Naive thymus-derived CD4-positive, alpha-beta T cell (primary cell): ENCODE measurements around the gene SRGAP2C. TPM values are rescaled to one million over a fixed set of nuclear protein-coding genes. Genes with fewer than 3 reads are reported as not detected.
"Not testable (repeated sequence)": the region's sequence is repeated elsewhere in the genome, so short reads cannot be mapped to it uniquely, and the experiment has no call there.

Experiments
- ATAC-seq: fragments of 150-1000 bp; cut with Tn5 transposase; 2 replicates; pipeline ENCODE4 v1.10.0; 2021; ENCODE audit warnings: mild to moderate bottlenecking, moderate library complexity
- CTCF ChIA-PET: fragments of 350-600 bp; sonication (Branson Sonifier 250); formaldehyde crosslinking; loops from one replicate; lab custom pipeline; 2021; ENCODE audit warnings: antibody characterized with exemption; lab: Charles Lee
- POLR2A ChIA-PET: fragments of 350-600 bp; sonication (Branson Sonifier 250); formaldehyde crosslinking; loops from one replicate; lab custom pipeline; 2021; ENCODE audit warnings: antibody characterized with exemption, inconsistent platforms; lab: Charles Lee
- DNase-seq, 9 donors: peaks; one replicate each; pipeline versions ENCODE4 v3.0.0 to v3.0.0-alpha.2; 2020 to 2022; ENCODE audit warnings: mixed read lengths in 1 of 9
- H3K27ac ChIP-seq: one replicate; pipeline ENCODE4 v1.7.0; 2013; ENCODE audit warnings: mild to moderate bottlenecking, low read depth, low read length, moderate library complexity
- H3K27me3 ChIP-seq, 2 donors: one replicate each; pipeline ENCODE4 v1.7.0; 2013; ENCODE audit warnings: low read length in 2 of 2, mild to moderate bottlenecking in 2 of 2, moderate library complexity in 2 of 2; ENCODE audit not compliant: control insufficient read depth in 2 of 2, insufficient read depth in 2 of 2
- H3K36me3 ChIP-seq, 3 experiments: 1 replicate in 2 of 3; 2 replicates in 1 of 3; pipeline ENCODE4 v1.7.0; 2013; ENCODE audit warnings: low read length in 3 of 3, mild to moderate bottlenecking in 3 of 3, moderate library complexity in 1 of 3; ENCODE audit not compliant: insufficient read depth in 3 of 3, control insufficient read depth in 2 of 3
- H3K4me1 ChIP-seq, 2 donors: one replicate each; pipeline ENCODE4 v1.7.0; 2013; ENCODE audit warnings: low read length in 2 of 2, mild to moderate bottlenecking in 2 of 2, moderate library complexity in 1 of 2; ENCODE audit not compliant: control insufficient read depth in 2 of 2, insufficient read depth in 2 of 2
- H3K4me3 ChIP-seq: 2 replicates; pipeline ENCODE4 v1.7.0; 2013; ENCODE audit warnings: mild to moderate bottlenecking, low read length
- H3K9me3 ChIP-seq, 3 experiments: 1 replicate in 2 of 3; 2 replicates in 1 of 3; pipeline ENCODE4 v1.7.0; 2013; ENCODE audit warnings: low read length in 3 of 3; ENCODE audit not compliant: control insufficient read depth in 2 of 3
- H3K27ac Mint-ChIP-seq, 9 donors: one replicate each; pipeline ENCODE4 v1.8.0; 2020 to 2022; ENCODE audit warnings: mixed read lengths in 9 of 9, mild to moderate bottlenecking in 8 of 9, moderate library complexity in 5 of 9, inconsistent platforms in 2 of 9
- H3K27me3 Mint-ChIP-seq, 5 donors: one replicate each; pipeline ENCODE4 v1.8.0; 2021 to 2022; ENCODE audit warnings: mixed read lengths in 5 of 5, mild to moderate bottlenecking in 1 of 5
- H3K36me3 Mint-ChIP-seq, 5 donors: one replicate each; pipeline ENCODE4 v1.8.0; 2020 to 2022; ENCODE audit warnings: mixed read lengths in 5 of 5, mild to moderate bottlenecking in 3 of 5, inconsistent platforms in 1 of 5
- H3K4me1 Mint-ChIP-seq, 7 donors: one replicate each; pipeline ENCODE4 v1.8.0; 2020 to 2022; ENCODE audit warnings: mixed read lengths in 7 of 7, mild to moderate bottlenecking in 3 of 7, inconsistent platforms in 1 of 7
- H3K4me3 Mint-ChIP-seq, 10 donors: one replicate each; pipeline ENCODE4 v1.8.0; 2020 to 2022; ENCODE audit warnings: mild to moderate bottlenecking in 10 of 10, mixed read lengths in 10 of 10, moderate library complexity in 6 of 10, inconsistent platforms in 2 of 10
- H3K9me3 Mint-ChIP-seq, 11 donors: one replicate each; pipeline ENCODE4 v1.8.0; 2020 to 2022; ENCODE audit warnings: mixed read lengths in 11 of 11, mild to moderate bottlenecking in 4 of 11, inconsistent platforms in 1 of 11, moderate library complexity in 1 of 11
- intact Hi-C, 2 donors: fragments of 100-400 bp; cut with micrococcal nuclease; formaldehyde crosslinking; loops; one replicate each; pipeline ENCODE4 v1.15.1; 2023
- polyA plus RNA-seq, 2 donors: library from polyadenylated mRNA; unstranded; fragments of 300-500 nt; fragmentation: Illumina TruSeq; gene quantifications; one replicate each; pipeline ENCODE4 v1.2.3, GENCODE V29; 2021
- total RNA-seq, 6 experiments: library from RNA in 5 of 6; stranded (reverse) in 5 of 6; gene quantifications; 1 replicate in 5 of 6; 2 replicates in 1 of 6; pipeline ENCODE4 v1.2.3 and lab custom pipeline; 2021 to 2026

SRGAP2C gene
- total and polyA plus RNA-seq, 7 experiments from 2014 or later: 1.2 to 43.4 (median 20.2) TPM

DNA sequence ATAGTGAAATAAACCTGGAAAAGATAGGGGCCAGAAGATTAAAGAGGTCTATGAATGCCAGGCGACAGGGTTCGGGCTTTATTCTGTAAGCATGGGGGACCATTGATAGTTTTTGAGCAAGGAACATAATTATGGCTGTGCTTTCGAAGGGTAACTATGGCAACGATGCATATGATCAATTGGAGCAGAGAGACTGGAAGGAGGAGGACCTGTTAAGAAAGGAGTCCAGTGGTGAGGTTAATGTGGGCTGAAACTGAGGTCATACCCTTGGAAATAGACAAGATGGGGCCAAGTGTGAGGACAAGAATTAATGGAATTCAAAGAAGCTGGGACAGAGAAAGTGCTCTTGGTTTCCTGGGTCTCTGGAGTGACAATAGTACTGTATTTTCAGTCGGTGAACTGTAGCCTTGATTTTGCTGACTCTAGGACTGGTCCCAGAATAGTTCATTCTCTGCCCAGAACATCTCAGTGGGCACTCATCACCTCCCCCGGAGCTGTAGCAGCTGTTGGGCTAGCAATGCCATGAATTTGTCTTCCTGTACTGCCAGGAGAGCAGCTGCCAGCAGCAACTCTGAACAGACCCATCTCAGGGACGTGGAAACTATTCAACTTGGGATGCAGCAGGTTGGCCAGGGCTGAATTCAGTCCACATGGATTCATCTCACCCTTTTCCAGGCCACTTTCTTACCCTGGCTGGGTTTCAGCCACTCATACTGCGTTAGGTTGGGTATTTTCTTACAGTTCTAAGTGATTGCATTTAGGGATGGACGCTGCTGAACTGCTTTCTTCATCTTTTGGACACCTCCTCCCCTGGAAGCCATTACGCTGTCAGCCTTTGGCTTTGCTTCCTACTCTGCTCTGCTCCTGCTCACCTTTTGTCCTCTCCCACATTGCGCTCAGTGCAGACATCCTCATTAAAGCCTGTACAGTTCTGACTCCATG, 108.8 kb downstream of the SRGAP2C start:
- H3K27me3 ChIP-seq, H3K4me1 Mint-ChIP-seq, H3K27ac Mint-ChIP-seq, H3K4me3 ChIP-seq, H3K27me3 Mint-ChIP-seq, H3K27ac ChIP-seq, H3K4me1 ChIP-seq, intact Hi-C loops, CTCF ChIA-PET, H3K9me3 Mint-ChIP-seq, DNase-seq, ATAC-seq, POLR2A ChIA-PET, H3K36me3 Mint-ChIP-seq, H3K9me3 ChIP-seq, H3K36me3 ChIP-seq, H3K4me3 Mint-ChIP-seq: not testable (repeated sequence)

DNA sequence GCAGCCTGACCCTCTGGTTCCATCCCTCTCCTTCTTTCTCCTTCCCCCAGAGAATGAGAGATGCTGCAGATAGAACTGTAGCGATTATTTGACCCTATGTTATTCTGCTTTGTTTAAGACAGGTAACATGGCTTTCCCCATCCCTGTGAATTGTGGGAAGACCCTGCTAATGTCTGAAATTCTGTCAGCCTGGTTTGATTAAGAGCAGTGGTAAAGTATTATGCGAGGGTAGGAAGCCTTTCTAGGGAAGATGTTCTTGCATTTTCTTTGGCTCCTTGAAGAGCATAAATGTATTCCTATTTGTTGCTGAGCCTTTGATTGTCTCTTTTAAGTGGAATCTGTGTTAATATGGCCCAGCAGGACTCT, 109.4 kb downstream of the SRGAP2C start:
- H3K27me3 Mint-ChIP-seq, H3K4me3 Mint-ChIP-seq, H3K4me1 ChIP-seq, H3K27ac Mint-ChIP-seq, ATAC-seq, DNase-seq, H3K36me3 Mint-ChIP-seq, H3K9me3 ChIP-seq, H3K27ac ChIP-seq, CTCF ChIA-PET, H3K27me3 ChIP-seq, intact Hi-C loops, H3K36me3 ChIP-seq, POLR2A ChIA-PET, H3K4me3 ChIP-seq, H3K9me3 Mint-ChIP-seq, H3K4me1 Mint-ChIP-seq: not testable (repeated sequence)

DNA sequence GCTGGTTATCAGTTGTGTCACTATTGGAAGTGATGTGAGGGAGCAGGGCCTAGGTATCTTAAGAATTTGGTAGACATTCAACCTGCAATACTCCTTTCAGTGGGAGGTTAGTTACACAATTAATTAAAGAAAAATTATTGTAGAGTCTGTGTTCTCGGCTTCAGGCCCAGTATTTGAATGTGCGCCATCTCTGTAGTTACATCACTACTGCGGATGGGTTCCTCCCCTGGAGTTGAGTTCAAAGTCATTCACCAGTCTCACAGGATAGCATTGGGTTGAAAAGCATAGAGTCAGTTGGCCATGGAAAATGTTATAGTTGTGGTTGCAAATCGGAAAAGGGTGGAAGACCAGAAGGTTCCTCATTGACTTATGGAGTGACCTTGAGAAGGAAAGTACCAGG, 111.8 kb downstream of the SRGAP2C start:
- H3K4me3 Mint-ChIP-seq, H3K4me3 ChIP-seq, H3K36me3 ChIP-seq, H3K9me3 ChIP-seq, H3K27me3 ChIP-seq, H3K4me1 Mint-ChIP-seq, ATAC-seq, H3K27me3 Mint-ChIP-seq, H3K4me1 ChIP-seq, POLR2A ChIA-PET, intact Hi-C loops, H3K36me3 Mint-ChIP-seq, CTCF ChIA-PET, H3K27ac Mint-ChIP-seq, H3K9me3 Mint-ChIP-seq, DNase-seq, H3K27ac ChIP-seq: not testable (repeated sequence)

DNA sequence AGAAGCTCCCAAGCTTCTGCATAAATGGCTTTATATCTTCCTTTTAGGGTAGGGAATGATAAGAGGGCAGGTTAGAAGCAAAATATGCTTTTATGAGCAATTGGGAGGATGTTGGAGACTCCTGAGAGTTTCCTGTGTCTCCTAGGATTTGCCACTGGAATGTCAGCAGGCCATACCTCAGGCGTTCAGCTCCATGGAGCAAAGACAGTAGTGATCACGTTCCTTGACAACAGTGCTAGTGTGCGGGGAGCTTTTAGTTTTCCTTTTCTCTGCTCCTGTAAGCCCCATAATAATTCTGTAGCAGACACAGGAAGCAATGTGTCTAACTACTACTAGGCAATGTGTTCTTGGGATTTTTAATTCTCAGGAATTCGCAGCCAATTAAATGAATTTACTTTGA, 113.8 kb downstream of the SRGAP2C start:
- H3K9me3 Mint-ChIP-seq, H3K4me1 ChIP-seq, ATAC-seq, H3K4me3 Mint-ChIP-seq, H3K36me3 ChIP-seq, H3K27me3 ChIP-seq, H3K27ac ChIP-seq, POLR2A ChIA-PET, H3K36me3 Mint-ChIP-seq, H3K9me3 ChIP-seq, H3K27ac Mint-ChIP-seq, DNase-seq, H3K27me3 Mint-ChIP-seq, CTCF ChIA-PET, H3K4me3 ChIP-seq, H3K4me1 Mint-ChIP-seq, intact Hi-C loops: not testable (repeated sequence)

DNA sequence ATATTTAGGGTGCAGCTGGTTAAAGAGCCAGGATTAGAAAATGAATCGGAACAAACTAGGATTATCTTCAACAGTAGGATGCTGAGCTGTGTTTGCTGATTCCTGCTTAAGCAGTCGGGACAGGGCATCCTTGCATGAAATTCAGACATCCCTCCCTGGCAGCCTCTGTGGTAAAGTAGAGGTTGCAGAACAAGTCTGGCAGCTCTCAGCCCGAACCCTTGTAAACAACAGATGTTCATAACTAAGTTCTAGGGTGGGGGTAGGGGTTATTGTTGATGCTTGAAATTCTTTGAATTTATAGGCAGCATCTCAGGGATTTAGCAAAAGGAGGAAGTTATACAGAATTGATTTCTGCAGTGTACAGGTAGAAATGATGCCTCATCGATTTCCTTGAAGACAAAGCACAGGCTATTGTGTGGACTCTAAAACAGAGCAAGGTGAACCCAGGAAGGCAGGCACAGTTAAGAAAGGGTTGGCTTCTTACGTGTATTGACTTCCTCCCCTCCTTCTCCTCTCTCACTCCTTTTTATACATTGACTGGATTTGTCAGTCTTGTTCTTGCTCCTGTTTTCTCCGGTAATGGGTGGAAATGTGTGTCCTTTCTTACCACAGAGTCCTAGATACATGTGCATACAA, 114.9 kb downstream of the SRGAP2C start:
- H3K4me3 Mint-ChIP-seq, H3K9me3 ChIP-seq, DNase-seq, POLR2A ChIA-PET, H3K36me3 Mint-ChIP-seq, H3K4me1 Mint-ChIP-seq, ATAC-seq, H3K4me3 ChIP-seq, H3K27ac Mint-ChIP-seq, H3K27ac ChIP-seq, H3K36me3 ChIP-seq, H3K27me3 Mint-ChIP-seq, H3K4me1 ChIP-seq, H3K9me3 Mint-ChIP-seq, H3K27me3 ChIP-seq, CTCF ChIA-PET, intact Hi-C loops: not testable (repeated sequence)

DNA sequence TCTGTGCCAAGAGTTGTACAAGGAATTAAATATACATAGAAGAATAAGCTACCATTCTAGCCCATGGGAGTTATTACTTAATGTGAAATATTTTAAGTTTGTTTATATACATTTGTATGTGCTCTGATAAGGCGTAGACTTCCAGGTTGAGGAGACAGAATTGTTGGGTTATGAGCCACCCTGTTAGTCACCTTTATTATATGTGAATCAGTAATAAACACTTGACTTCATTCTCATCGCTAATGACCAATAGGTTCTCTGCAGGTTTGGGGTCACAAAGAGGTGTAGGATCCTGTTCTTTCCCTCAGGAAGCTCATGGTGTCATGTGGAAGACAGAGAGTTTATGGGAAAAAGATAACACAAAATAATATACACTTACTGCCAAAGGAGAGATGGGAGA, 117.1 kb downstream of the SRGAP2C start:
- H3K9me3 ChIP-seq, CTCF ChIA-PET, H3K4me3 Mint-ChIP-seq, H3K36me3 Mint-ChIP-seq, H3K4me1 ChIP-seq, H3K27ac Mint-ChIP-seq, H3K9me3 Mint-ChIP-seq, H3K27me3 Mint-ChIP-seq, intact Hi-C loops, H3K4me1 Mint-ChIP-seq, H3K36me3 ChIP-seq, H3K27me3 ChIP-seq, DNase-seq, H3K4me3 ChIP-seq, H3K27ac ChIP-seq, ATAC-seq, POLR2A ChIA-PET: not testable (repeated sequence)

DNA sequence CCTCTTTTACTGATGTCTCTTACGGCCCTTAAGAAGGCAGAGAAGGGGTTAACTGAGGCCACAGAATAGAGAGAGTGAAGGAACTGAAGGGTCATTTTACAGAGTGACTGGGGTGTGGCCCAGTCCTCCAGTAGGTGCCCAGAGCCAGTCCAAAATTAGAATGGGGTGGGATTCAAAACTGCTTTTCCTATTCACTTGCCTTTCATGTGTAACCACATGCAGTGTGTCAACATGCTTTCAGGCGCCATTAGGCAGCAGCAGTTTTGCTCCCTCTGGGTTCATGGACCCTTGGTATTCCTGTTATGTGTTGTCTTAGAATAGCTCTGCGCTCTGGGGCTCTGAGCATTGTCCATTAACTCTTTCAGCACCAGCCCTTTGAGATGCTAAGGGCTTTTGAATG, 123.0 kb downstream of the SRGAP2C start:
- H3K27ac Mint-ChIP-seq, CTCF ChIA-PET, H3K27ac ChIP-seq, H3K9me3 ChIP-seq, H3K9me3 Mint-ChIP-seq, H3K36me3 Mint-ChIP-seq, H3K4me3 ChIP-seq, H3K27me3 ChIP-seq, H3K27me3 Mint-ChIP-seq, H3K4me1 Mint-ChIP-seq, POLR2A ChIA-PET, H3K4me3 Mint-ChIP-seq, H3K4me1 ChIP-seq, intact Hi-C loops, H3K36me3 ChIP-seq, DNase-seq, ATAC-seq: not testable (repeated sequence)
